IPS-11a (cell line): ENCODE results near the gene PCDHA7.
"Not testable (repeated sequence)": the region's sequence is repeated elsewhere in the genome, so short reads cannot be mapped to it uniquely, and the experiment has no call there.

Source experiments
- H3K4me3 ChIP-seq: one replicate; pipeline ENCODE4 v1.5.1; 2013; ENCODE audit warnings: low read depth, low read length, control low read depth

The PCDHA7 gene

GRCh38 chr5:140821375-140822280, 12.4 kb upstream of the PCDHA7 start, which contains the start of gene PCDHA5:
Gene PCDHA5 (plus strand): TSS chr5:140821613.
- H3K4me3 ChIP-seq = peak within 1 kb of the TSS; percentile 18

- H3K4me3 ChIP-seq = no peak overlapping the region
Measured at GRCh38 chr5:140822281-140822629, 11.8 kb upstream of the PCDHA7 start.

DNA sequence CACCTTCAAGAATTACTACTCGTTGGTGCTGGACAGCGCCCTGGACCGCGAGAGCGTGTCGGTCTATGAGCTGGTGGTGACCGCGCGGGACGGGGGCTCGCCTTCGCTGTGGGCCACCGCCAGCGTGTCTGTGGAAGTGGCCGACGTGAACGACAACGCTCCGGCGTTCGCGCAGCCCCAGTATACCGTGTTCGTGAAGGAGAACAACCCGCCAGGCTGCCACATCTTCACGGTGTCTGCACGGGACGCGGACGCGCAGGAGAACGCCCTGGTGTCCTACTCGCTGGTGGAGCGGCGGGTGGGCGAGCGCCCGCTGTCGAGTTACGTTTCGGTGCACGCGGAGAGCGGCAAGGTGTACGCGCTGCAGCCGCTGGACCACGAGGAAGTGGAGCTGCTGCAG, 11.1 kb upstream of the PCDHA7 start:
- H3K4me3 ChIP-seq = not testable (repeated sequence)

- H3K4me3 ChIP-seq = no peak overlapping the region
Measured at GRCh38 chr5:140823475-140823874, 10.6 kb upstream of the PCDHA7 start.

DNA sequence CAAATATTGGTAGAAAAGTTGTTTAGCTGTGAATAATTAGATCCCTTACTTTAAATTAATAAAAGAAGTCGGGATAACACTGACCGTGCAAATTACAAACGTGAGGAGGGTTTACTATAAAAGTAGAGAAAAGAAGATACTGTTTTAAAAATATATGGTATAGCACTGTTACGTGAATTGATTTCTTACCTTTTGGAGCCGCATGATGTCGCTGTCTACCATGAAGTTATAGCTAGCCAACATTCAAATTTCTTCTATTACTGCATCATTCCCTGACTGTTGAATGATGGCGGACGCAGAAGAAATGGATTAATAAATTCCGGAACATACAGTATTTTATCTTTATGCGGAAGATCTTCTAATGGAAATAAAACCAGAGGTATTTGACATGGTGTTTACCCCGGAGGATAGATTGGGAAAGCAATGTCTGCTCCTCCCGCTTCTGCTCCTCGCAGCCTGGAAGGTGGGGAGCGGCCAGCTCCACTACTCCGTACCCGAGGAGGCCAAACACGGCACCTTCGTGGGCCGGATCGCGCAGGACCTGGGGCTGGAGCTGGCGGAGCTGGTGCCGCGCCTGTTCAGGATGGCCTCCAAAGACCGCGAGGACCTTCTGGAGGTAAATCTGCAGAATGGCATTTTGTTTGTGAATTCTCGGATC, 6.2 kb upstream of the PCDHA7 start, which contains the start of gene PCDHA6:
Gene PCDHA6 (plus strand): TSS at position 257 of the 658 bp plus-strand sequence. CDS start 132 bp downstream, at position 389.
- H3K4me3 ChIP-seq = peak within 1 kb of the TSS; percentile 46

- H3K4me3 ChIP-seq = peak overlapping the region; percentile 46
Measured at GRCh38 chr5:140828362-140828737, 5.7 kb upstream of the PCDHA7 start.

- not testable (repeated sequence) for H3K4me3 ChIP-seq
Measured at GRCh38 chr5:140829511-140830501, 4.3 kb upstream of the PCDHA7 start.

DNA sequence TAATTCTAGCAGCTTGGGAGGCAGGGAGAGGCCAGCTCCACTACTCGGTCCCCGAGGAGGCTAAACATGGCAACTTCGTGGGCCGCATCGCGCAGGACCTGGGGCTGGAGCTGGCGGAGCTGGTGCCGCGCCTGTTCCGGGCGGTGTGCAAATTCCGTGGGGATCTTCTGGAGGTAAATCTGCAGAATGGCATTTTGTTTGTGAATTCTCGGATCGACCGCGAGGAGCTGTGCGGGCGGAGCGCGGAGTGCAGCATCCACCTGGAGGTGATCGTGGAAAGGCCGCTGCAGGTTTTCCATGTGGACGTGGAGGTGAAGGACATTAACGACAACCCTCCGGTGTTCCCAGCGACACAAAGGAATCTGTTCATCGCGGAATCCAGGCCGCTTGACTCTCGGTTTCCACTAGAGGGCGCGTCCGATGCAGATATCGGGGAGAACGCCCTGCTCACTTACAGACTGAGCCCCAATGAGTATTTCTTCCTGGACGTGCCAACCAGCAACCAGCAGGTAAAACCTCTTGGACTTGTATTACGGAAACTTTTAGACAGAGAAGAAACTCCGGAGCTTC, 455 bp downstream of the PCDHA7 start:
- peak overlapping the region; percentile 35 for H3K4me3 ChIP-seq

- H3K4me3 ChIP-seq = no peak overlapping the region
Measured at GRCh38 chr5:140835622-140836510, 1.8 kb downstream of the PCDHA7 start.

DNA sequence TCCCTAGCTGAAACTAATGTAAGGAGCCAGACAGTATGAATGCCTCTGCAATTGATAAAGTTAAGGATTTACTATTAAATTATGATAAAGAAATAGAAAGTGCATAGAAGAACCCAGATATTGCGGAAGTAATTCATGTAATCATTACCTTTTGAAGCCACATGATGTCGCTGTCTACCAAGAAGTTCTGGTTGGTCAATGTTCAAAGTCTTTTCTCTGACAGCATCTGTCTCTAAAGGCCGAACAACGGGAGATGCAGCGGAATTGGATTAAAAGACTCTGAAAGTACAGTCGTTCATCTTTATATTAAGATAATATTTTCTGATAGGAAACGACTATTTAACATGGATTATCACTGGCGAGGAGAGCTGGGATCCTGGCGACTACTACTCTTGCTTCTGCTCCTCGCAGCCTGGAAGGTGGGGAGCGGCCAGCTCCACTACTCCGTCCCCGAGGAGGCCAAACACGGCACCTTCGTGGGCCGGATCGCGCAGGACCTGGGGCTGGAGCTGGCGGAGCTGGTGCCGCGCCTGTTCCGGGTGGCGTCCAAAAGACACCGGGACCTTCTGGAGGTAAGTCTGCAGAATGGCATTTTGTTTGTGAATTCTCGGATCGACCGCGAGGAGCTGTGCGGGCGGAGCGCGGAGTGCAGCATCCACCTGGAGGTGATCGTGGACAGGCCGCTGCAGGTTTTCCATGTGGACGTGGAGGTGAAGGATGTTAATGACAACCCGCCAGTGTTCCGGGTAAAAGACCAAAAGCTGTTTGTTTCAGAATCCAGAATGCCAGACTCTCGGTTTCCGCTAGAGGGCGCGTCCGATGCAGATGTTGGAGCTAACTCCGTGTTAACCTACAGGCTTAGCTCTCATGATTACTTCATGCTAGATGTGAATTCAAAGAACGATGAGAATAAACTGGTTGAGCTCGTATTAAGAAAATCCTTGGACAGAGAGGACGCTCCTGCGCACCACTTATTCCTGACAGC, 7.2 kb downstream of the PCDHA7 start, which contains the start of gene PCDHA8:
Gene PCDHA8 (plus strand): TSS at position 210 of the 985 bp plus-strand sequence. CDS start 135 bp downstream, at position 345.
- no peak within 1 kb of the TSS for H3K4me3 ChIP-seq

GRCh38 chr5:140842798-140843733, 9.0 kb downstream of the PCDHA7 start:
- H3K4me3 ChIP-seq = no peak overlapping the region

DNA sequence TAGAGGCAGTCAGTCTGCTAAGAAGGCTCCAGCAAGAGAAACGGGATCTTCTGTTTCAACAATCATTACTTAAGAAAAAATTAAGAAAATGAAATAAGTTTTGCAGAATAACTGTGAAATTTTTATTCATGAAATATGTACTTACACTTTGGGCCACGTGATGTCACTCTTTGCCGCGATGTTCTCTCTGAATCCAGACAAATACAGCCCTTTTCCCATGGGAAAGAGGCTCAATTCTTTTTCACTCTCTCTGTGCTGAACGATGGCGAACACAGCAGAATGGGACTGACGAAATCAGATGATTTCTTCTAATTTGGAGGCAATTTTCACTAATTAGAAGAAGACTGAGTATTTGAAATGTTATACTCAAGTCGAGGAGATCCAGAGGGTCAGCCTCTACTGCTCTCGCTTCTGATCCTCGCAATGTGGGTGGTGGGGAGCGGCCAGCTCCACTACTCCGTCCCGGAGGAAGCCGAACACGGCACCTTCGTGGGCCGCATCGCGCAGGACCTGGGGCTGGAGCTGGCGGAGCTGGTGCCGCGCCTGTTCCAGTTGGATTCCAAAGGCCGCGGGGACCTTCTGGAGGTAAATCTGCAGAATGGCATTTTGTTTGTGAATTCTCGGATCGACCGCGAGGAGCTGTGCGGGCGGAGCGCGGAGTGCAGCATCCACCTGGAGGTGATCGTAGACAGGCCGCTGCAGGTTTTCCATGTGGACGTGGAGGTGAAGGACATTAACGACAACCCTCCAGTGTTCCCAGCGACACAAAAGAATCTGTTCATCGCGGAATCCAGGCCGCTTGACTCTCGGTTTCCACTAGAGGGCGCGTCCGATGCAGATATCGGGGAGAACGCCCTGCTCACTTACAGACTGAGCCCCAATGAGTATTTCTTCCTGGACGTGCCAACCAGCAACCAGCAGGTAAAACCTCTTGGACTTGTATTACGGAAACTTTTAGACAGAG, 14.4 kb downstream of the PCDHA7 start, which contains the start of gene PCDHA9:
Gene PCDHA9 (plus strand): TSS at position 244 of the 964 bp plus-strand sequence. CDS start 114 bp downstream, at position 358.
- peak within 1 kb of the TSS; percentile 14 for H3K4me3 ChIP-seq

GRCh38 chr5:140849831-140850634, 16.0 kb downstream of the PCDHA7 start:
- H3K4me3 ChIP-seq = not testable (repeated sequence)

GRCh38 chr5:140855772-140856674, 22.0 kb downstream of the PCDHA7 start, which contains the start of gene PCDHA10:
Gene PCDHA10 (plus strand): TSS chr5:140855897. CDS start chr5:140856049, 152 bp downstream.
- peak within 1 kb of the TSS; percentile 36 for H3K4me3 ChIP-seq
